Measurements from ENCODE around the gene TKT. TPM values are rescaled to one million over a fixed set of nuclear protein-coding genes. Genes with fewer than 3 reads are reported as not detected.
A peak's percentile ranks its signal among the peaks of the same experiment; 100 is the strongest.

Gene TKT
- total and polyA plus RNA-seq, 2 of the 13 experiments (the other 11 are each of a cell fraction or from before 2014, with no cell fraction given): 150 to 238 TPM

DNA sequence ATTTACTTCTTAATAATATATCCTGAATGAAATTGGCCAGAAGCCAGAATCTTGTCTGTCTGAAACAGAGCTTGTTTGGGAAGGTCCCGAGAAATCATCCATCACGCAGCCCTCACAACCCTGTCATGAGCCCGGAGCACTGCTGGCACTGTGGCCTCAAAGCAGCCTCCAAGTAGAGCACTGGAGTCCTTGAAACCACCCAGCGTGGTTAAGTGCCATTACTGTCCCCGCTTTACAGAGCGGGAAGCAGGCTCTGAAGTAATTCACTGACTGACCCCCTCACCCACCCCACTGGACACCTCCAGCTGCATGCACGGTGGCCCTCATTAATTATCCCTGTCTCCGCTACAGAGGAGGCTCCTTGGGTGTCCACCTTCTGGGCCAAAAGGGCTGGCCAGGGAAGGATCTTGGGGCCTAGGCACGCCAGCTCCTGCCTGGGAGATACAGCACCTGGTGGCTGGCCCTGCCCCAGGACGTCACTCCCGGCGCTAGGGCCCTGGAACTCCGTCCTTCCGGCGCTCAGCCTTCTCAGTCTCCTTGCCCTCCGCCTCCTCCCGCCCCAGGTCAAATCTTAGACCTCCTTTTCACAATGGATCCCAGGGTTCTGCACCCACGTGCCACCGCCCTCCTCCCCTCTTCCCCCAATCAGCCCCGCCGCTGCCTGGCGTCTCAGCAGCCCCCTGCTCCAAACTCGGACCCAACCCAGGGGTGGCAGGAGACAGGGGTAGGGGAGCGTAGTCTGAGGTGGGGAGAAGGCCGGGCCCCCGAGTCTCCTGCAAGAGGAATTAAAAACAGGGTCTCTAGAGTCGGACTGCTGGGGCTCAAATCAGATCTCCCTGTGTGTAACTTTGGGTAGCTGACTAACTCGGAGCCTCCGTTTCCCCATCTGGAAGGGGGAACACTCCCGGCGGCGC, 1.1 kb downstream of the TKT start (continued):
- TF ChIP-seq, protein P1, sequence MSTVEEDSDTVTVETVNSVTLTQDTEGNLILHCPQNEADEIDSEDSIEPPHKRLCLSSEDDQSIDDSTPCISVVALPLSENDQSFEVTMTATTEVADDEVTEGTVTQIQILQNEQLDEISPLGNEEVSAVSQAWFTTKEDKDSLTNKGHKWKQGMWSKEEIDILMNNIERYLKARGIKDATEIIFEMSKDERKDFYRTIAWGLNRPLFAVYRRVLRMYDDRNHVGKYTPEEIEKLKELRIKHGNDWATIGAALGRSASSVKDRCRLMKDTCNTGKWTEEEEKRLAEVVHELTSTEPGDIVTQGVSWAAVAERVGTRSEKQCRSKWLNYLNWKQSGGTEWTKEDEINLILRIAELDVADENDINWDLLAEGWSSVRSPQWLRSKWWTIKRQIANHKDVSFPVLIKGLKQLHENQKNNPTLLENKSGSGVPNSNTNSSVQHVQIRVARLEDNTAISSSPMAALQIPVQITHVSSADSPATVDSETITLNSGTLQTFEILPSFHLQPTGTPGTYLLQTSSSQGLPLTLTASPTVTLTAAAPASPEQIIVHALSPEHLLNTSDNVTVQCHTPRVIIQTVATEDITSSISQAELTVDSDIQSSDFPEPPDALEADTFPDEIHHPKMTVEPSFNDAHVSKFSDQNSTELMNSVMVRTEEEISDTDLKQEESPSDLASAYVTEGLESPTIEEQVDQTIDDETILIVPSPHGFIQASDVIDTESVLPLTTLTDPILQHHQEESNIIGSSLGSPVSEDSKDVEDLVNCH (CRISPR knock-in tag; IDR thresholded peaks at IDR 0.05): no peak
- TF ChIP-seq HNRNPL (IDR thresholded peaks at IDR 0.05; ENCODE audit: low read depth, low read length): 0 out of 2 replicates have a peak, but pooled peaks have one; percentile 47
- TF ChIP-seq, protein P2, sequence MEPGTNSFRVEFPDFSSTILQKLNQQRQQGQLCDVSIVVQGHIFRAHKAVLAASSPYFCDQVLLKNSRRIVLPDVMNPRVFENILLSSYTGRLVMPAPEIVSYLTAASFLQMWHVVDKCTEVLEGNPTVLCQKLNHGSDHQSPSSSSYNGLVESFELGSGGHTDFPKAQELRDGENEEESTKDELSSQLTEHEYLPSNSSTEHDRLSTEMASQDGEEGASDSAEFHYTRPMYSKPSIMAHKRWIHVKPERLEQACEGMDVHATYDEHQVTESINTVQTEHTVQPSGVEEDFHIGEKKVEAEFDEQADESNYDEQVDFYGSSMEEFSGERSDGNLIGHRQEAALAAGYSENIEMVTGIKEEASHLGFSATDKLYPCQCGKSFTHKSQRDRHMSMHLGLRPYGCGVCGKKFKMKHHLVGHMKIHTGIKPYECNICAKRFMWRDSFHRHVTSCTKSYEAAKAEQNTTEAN (CRISPR knock-in tag; conservative IDR thresholded peaks at IDR 0.05): 0 out of 2 replicates have a peak, but pooled peaks have one; percentile 10
- peak; percentile 61; the same call in 1 of the 2 replicates for TF ChIP-seq ZNF891 (CRISPR knock-in tag; IDR thresholded peaks at IDR 0.05)
- TF ChIP-seq SIN3A (IDR thresholded peaks at IDR 0.05; ENCODE audit: borderline replicate concordance, low read depth, low read length): peak; percentile 15; the same call in 1 of the 2 replicates
- TF ChIP-seq, protein P3, sequence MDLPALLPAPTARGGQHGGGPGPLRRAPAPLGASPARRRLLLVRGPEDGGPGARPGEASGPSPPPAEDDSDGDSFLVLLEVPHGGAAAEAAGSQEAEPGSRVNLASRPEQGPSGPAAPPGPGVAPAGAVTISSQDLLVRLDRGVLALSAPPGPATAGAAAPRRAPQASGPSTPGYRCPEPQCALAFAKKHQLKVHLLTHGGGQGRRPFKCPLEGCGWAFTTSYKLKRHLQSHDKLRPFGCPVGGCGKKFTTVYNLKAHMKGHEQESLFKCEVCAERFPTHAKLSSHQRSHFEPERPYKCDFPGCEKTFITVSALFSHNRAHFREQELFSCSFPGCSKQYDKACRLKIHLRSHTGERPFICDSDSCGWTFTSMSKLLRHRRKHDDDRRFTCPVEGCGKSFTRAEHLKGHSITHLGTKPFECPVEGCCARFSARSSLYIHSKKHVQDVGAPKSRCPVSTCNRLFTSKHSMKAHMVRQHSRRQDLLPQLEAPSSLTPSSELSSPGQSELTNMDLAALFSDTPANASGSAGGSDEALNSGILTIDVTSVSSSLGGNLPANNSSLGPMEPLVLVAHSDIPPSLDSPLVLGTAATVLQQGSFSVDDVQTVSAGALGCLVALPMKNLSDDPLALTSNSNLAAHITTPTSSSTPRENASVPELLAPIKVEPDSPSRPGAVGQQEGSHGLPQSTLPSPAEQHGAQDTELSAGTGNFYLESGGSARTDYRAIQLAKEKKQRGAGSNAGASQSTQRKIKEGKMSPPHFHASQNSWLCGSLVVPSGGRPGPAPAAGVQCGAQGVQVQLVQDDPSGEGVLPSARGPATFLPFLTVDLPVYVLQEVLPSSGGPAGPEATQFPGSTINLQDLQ (CRISPR knock-in tag; IDR thresholded peaks at IDR 0.05): no peak
- peak; percentile 59 for TF ChIP-seq ZFX (CRISPR knock-in tag; IDR thresholded peaks at IDR 0.05; ENCODE audit: low read depth)
- TF ChIP-seq ZNF101 (CRISPR knock-in tag; IDR thresholded peaks at IDR 0.05; ENCODE audit: borderline replicate concordance, low read depth): 0 out of 2 replicates have a peak, but pooled peaks have one; percentile 51
- TF ChIP-seq MYC (CRISPR knock-in tag; IDR thresholded peaks at IDR 0.05; ENCODE audit: borderline replicate concordance): peak; percentile 57; the same call in 1 of the 2 replicates
- TF ChIP-seq, protein P4, sequence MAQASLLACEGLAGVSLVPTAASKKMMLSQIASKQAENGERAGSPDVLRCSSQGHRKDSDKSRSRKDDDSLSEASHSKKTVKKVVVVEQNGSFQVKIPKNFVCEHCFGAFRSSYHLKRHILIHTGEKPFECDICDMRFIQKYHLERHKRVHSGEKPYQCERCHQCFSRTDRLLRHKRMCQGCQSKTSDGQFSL (CRISPR knock-in tag; IDR thresholded peaks at IDR 0.05): no peak
- TF ChIP-seq, protein P5, sequence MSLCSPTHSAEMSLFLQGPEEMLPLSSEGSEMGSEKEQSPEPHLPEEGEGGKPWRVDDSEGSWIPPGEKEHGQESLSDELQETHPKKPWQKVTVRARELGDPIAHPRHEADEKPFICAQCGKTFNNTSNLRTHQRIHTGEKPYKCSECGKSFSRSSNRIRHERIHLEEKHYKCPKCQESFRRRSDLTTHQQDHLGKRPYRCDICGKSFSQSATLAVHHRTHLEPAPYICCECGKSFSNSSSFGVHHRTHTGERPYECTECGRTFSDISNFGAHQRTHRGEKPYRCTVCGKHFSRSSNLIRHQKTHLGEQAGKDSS (CRISPR knock-in tag; IDR thresholded peaks at IDR 0.05; ENCODE audit: borderline replicate concordance, low read depth): peak; percentile 66; the same call in 1 of the 2 replicates
- TF ChIP-seq, protein P6, sequence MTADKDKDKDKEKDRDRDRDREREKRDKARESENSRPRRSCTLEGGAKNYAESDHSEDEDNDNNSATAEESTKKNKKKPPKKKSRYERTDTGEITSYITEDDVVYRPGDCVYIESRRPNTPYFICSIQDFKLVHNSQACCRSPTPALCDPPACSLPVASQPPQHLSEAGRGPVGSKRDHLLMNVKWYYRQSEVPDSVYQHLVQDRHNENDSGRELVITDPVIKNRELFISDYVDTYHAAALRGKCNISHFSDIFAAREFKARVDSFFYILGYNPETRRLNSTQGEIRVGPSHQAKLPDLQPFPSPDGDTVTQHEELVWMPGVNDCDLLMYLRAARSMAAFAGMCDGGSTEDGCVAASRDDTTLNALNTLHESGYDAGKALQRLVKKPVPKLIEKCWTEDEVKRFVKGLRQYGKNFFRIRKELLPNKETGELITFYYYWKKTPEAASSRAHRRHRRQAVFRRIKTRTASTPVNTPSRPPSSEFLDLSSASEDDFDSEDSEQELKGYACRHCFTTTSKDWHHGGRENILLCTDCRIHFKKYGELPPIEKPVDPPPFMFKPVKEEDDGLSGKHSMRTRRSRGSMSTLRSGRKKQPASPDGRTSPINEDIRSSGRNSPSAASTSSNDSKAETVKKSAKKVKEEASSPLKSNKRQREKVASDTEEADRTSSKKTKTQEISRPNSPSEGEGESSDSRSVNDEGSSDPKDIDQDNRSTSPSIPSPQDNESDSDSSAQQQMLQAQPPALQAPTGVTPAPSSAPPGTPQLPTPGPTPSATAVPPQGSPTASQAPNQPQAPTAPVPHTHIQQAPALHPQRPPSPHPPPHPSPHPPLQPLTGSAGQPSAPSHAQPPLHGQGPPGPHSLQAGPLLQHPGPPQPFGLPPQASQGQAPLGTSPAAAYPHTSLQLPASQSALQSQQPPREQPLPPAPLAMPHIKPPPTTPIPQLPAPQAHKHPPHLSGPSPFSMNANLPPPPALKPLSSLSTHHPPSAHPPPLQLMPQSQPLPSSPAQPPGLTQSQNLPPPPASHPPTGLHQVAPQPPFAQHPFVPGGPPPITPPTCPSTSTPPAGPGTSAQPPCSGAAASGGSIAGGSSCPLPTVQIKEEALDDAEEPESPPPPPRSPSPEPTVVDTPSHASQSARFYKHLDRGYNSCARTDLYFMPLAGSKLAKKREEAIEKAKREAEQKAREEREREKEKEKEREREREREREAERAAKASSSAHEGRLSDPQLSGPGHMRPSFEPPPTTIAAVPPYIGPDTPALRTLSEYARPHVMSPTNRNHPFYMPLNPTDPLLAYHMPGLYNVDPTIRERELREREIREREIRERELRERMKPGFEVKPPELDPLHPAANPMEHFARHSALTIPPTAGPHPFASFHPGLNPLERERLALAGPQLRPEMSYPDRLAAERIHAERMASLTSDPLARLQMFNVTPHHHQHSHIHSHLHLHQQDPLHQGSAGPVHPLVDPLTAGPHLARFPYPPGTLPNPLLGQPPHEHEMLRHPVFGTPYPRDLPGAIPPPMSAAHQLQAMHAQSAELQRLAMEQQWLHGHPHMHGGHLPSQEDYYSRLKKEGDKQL (CRISPR knock-in tag; IDR thresholded peaks at IDR 0.05; ENCODE audit: low read depth): no peak
